ENCODE data around the gene SLC2A13.
A peak's percentile ranks its signal among the peaks of the same experiment; 100 is the strongest.

SLC2A13 gene

GRCh38 chr12:40063414-40063813 lies 42.5 kb downstream of the SLC2A13 start:
- Histone ChIP-seq H2AFZ (ENCODE audit: insufficient read depth, low read length, poor library complexity) (no peak overlapping the region), H2BK12ac (ENCODE audit: low read length) (no peak overlapping the region), H2BK5ac (ENCODE audit: low read depth, low read length, poor library complexity) (no peak overlapping the region), H2AK5ac (ENCODE audit: low read length) (no peak overlapping the region), H4K12ac (ENCODE audit: low read depth, low read length) (no peak overlapping the region), H3K27me3 (ENCODE audit: insufficient read depth, low read length) (no peaks in the 10 kb centered on the region), H3K9me3 (ENCODE audit: insufficient read depth, low read depth, low read length) (no peaks in the 10 kb centered on the region), H3K79me1 (ENCODE audit: low read length) (no peaks in the 10 kb centered on the region), H3K4ac (ENCODE audit: low read depth, low read length) (no peak overlapping the region), H3K4me2 (ENCODE audit: low read length) (no peak overlapping the region), H3K14ac (ENCODE audit: low read length) (no peak overlapping the region), H3K79me2 (ENCODE audit: control insufficient read depth, insufficient read depth, low read length, poor library complexity) (no peaks in the 10 kb centered on the region), H3K23ac (ENCODE audit: low read length) (no peak overlapping the region), H4K8ac (ENCODE audit: low read depth, low read length) (no peak overlapping the region), H4K91ac (ENCODE audit: low read depth, low read length) (no peak overlapping the region), H3K4me3 (ENCODE audit: low read depth, low read length) (no peak overlapping the region), H3K9ac (ENCODE audit: low read length) (no peak overlapping the region), H3K36me3 (ENCODE audit: control insufficient read depth in 1 of 2, insufficient read depth in 2 of 2, low read length in 2 of 2) (no peaks in the 10 kb centered on the region), H3K18ac (ENCODE audit: low read length) (no peak overlapping the region), H3K27ac (ENCODE audit: low read depth, low read length) (no peak overlapping the region), H3K4me1 (ENCODE audit: control insufficient read depth in 1 of 2, insufficient read depth in 2 of 2, low read length in 2 of 2) (no peaks in the 10 kb centered on the region), H2BK120ac (ENCODE audit: insufficient read depth, low read length, poor library complexity) (no peak overlapping the region)
- WGBS (ENCODE audit: extremely low coverage, insufficient coverage, insufficient read length) = no CpG with 5 or more reads among the region's 5 CpGs
- DNase-seq = peak in 1 of 2 donors; percentile 23

GRCh38 chr12:40058721-40059190 lies 47.1 kb downstream of the SLC2A13 start:
- no CpG with 5 or more reads among the region's 3 CpGs for WGBS (ENCODE audit: extremely low coverage, insufficient coverage, insufficient read length)

GRCh38 chr12:40056373-40056772 lies 49.5 kb downstream of the SLC2A13 start:
- Histone ChIP-seq H3K4me3 (ENCODE audit: low read depth, low read length) (no peak overlapping the region), H3K79me2 (ENCODE audit: control insufficient read depth, insufficient read depth, low read length, poor library complexity) (no peaks in the 10 kb centered on the region), H3K9ac (ENCODE audit: low read length) (no peak overlapping the region), H3K4me1 (ENCODE audit: control insufficient read depth in 1 of 2, insufficient read depth in 2 of 2, low read length in 2 of 2) (no peaks in the 10 kb centered on the region), H3K4me2 (ENCODE audit: low read length) (no peak overlapping the region), H2AK5ac (ENCODE audit: low read length) (no peak overlapping the region), H4K8ac (ENCODE audit: low read depth, low read length) (no peak overlapping the region), H3K14ac (ENCODE audit: low read length) (no peak overlapping the region), H4K91ac (ENCODE audit: low read depth, low read length) (no peak overlapping the region), H2BK120ac (ENCODE audit: insufficient read depth, low read length, poor library complexity) (no peak overlapping the region), H3K27me3 (ENCODE audit: insufficient read depth, low read length) (no peaks in the 10 kb centered on the region), H3K9me3 (ENCODE audit: insufficient read depth, low read depth, low read length) (no peaks in the 10 kb centered on the region), H3K23ac (ENCODE audit: low read length) (no peak overlapping the region), H3K79me1 (ENCODE audit: low read length) (no peaks in the 10 kb centered on the region), H3K4ac (ENCODE audit: low read depth, low read length) (no peak overlapping the region), H3K27ac (ENCODE audit: low read depth, low read length) (no peak overlapping the region), H2AFZ (ENCODE audit: insufficient read depth, low read length, poor library complexity) (no peak overlapping the region), H2BK5ac (ENCODE audit: low read depth, low read length, poor library complexity) (no peak overlapping the region), H3K18ac (ENCODE audit: low read length) (no peak overlapping the region), H2BK12ac (ENCODE audit: low read length) (no peak overlapping the region), H3K36me3 (ENCODE audit: control insufficient read depth in 1 of 2, insufficient read depth in 2 of 2, low read length in 2 of 2) (no peaks in the 10 kb centered on the region), H4K12ac (ENCODE audit: low read depth, low read length) (no peak overlapping the region)
- WGBS (ENCODE audit: extremely low coverage, insufficient coverage, insufficient read length) = no CpG with 5 or more reads among the region's 1 CpG
- DNase-seq = no peak

More at GRCh38 chr12:40058721-40059190, 47.1 kb downstream of the SLC2A13 start:
- Histone ChIP-seq H3K27ac (ENCODE audit: low read depth, low read length) (no peak overlapping the region), H3K9ac (ENCODE audit: low read length) (no peak overlapping the region), H2AFZ (ENCODE audit: insufficient read depth, low read length, poor library complexity) (no peak overlapping the region), H4K12ac (ENCODE audit: low read depth, low read length) (no peak overlapping the region), H3K14ac (ENCODE audit: low read length) (no peak overlapping the region), H3K79me1 (ENCODE audit: low read length) (no peaks in the 10 kb centered on the region), H3K4me2 (ENCODE audit: low read length) (no peak overlapping the region), H3K18ac (ENCODE audit: low read length) (no peak overlapping the region), H3K27me3 (ENCODE audit: insufficient read depth, low read length) (no peaks in the 10 kb centered on the region), H2BK12ac (ENCODE audit: low read length) (no peak overlapping the region), H3K23ac (ENCODE audit: low read length) (no peak overlapping the region), H3K36me3 (ENCODE audit: control insufficient read depth in 1 of 2, insufficient read depth in 2 of 2, low read length in 2 of 2) (no peaks in the 10 kb centered on the region), H2BK120ac (ENCODE audit: insufficient read depth, low read length, poor library complexity) (no peak overlapping the region), H3K79me2 (ENCODE audit: control insufficient read depth, insufficient read depth, low read length, poor library complexity) (no peaks in the 10 kb centered on the region), H2AK5ac (ENCODE audit: low read length) (no peak overlapping the region), H4K8ac (ENCODE audit: low read depth, low read length) (no peak overlapping the region), H2BK5ac (ENCODE audit: low read depth, low read length, poor library complexity) (no peak overlapping the region), H4K91ac (ENCODE audit: low read depth, low read length) (no peak overlapping the region), H3K9me3 (ENCODE audit: insufficient read depth, low read depth, low read length) (no peaks in the 10 kb centered on the region), H3K4ac (ENCODE audit: low read depth, low read length) (no peak overlapping the region), H3K4me1 (ENCODE audit: control insufficient read depth in 1 of 2, insufficient read depth in 2 of 2, low read length in 2 of 2) (no peaks in the 10 kb centered on the region), H3K4me3 (ENCODE audit: low read depth, low read length) (no peak overlapping the region)
- peak; percentile 8 to 79 for DNase-seq

- Histone ChIP-seq H3K4ac (ENCODE audit: low read depth, low read length) (no peak overlapping the region), H3K27ac (ENCODE audit: low read depth, low read length) (no peak overlapping the region), H3K9me3 (ENCODE audit: insufficient read depth, low read depth, low read length) (no peaks in the 10 kb centered on the region)
Observed at GRCh38 chr12:40055776-40056175, 50.1 kb downstream of the SLC2A13 start.

More at GRCh38 chr12:40055776-40056175, 50.1 kb downstream of the SLC2A13 start:
- Histone ChIP-seq H3K4me3 (ENCODE audit: low read depth, low read length) (no peak overlapping the region), H4K12ac (ENCODE audit: low read depth, low read length) (no peak overlapping the region), H3K79me1 (ENCODE audit: low read length) (no peaks in the 10 kb centered on the region), H3K4me2 (ENCODE audit: low read length) (no peak overlapping the region), H3K79me2 (ENCODE audit: control insufficient read depth, insufficient read depth, low read length, poor library complexity) (no peaks in the 10 kb centered on the region), H3K36me3 (ENCODE audit: control insufficient read depth in 1 of 2, insufficient read depth in 2 of 2, low read length in 2 of 2) (no peaks in the 10 kb centered on the region), H3K27me3 (ENCODE audit: insufficient read depth, low read length) (no peaks in the 10 kb centered on the region), H3K4me1 (ENCODE audit: control insufficient read depth in 1 of 2, insufficient read depth in 2 of 2, low read length in 2 of 2) (no peaks in the 10 kb centered on the region), H4K8ac (ENCODE audit: low read depth, low read length) (no peak overlapping the region), H2BK12ac (ENCODE audit: low read length) (no peak overlapping the region), H2AK5ac (ENCODE audit: low read length) (no peak overlapping the region), H2BK120ac (ENCODE audit: insufficient read depth, low read length, poor library complexity) (no peak overlapping the region), H2BK5ac (ENCODE audit: low read depth, low read length, poor library complexity) (no peak overlapping the region), H3K9ac (ENCODE audit: low read length) (no peak overlapping the region), H3K14ac (ENCODE audit: low read length) (no peak overlapping the region), H2AFZ (ENCODE audit: insufficient read depth, low read length, poor library complexity) (no peak overlapping the region), H3K18ac (ENCODE audit: low read length) (no peak overlapping the region), H3K23ac (ENCODE audit: low read length) (no peak overlapping the region), H4K91ac (ENCODE audit: low read depth, low read length) (no peak overlapping the region)
- no peak for DNase-seq
